Activated CD4-positive, alpha-beta T cell treated with anti-CD3 and anti-CD28 coated beads for 1 hour (primary cell): ENCODE measurements around the gene ANTXR1.

ENCODE experiments used
- DNase-seq: peaks from one replicate; pipeline ENCODE4 v3.0.0-alpha.2; 2020

ANTXR1 gene

GRCh38 chr2:69075486-69075885 lies 62.5 kb downstream of the ANTXR1 start:
- no peak for DNase-seq

- DNase-seq, result no peak
These were observed 63.6 kb downstream of the ANTXR1 start for GRCh38 chr2:69076601-69077000.

- no peak for DNase-seq
These were observed 64.4 kb downstream of the ANTXR1 start for GRCh38 chr2:69077252-69077950.

- DNase-seq, result no peak
These were observed 67.1 kb downstream of the ANTXR1 start for GRCh38 chr2:69080071-69080470.

GRCh38 chr2:69081001-69081580 lies 68.1 kb downstream of the ANTXR1 start:
- no peak for DNase-seq

- no peak for DNase-seq
These were observed 68.8 kb downstream of the ANTXR1 start for GRCh38 chr2:69081757-69082156.

- DNase-seq, result no peak
These were observed 69.5 kb downstream of the ANTXR1 start for GRCh38 chr2:69082430-69082997.

- no peak for DNase-seq
These were observed 70.3 kb downstream of the ANTXR1 start for GRCh38 chr2:69083235-69083748.

GRCh38 chr2:69084492-69084891 lies 71.5 kb downstream of the ANTXR1 start:
- DNase-seq, result no peak

- no peak for DNase-seq
These were observed 73.5 kb downstream of the ANTXR1 start for GRCh38 chr2:69086466-69086865.

- no peak for DNase-seq
These were observed 74.4 kb downstream of the ANTXR1 start for GRCh38 chr2:69087211-69087911.

- no peak for DNase-seq
These were observed 74.9 kb downstream of the ANTXR1 start for GRCh38 chr2:69087912-69088240.

GRCh38 chr2:69088466-69088865 lies 75.5 kb downstream of the ANTXR1 start:
- no peak for DNase-seq

GRCh38 chr2:69089266-69089665 lies 76.3 kb downstream of the ANTXR1 start:
- no peak for DNase-seq

GRCh38 chr2:69089998-69090397 lies 77.0 kb downstream of the ANTXR1 start:
- DNase-seq, result no peak

- DNase-seq, result no peak
These were observed 77.8 kb downstream of the ANTXR1 start for GRCh38 chr2:69090820-69091219.

- DNase-seq, result no peak
These were observed 79.9 kb downstream of the ANTXR1 start for GRCh38 chr2:69092857-69093256.

- DNase-seq, result no peak
These were observed 82.3 kb downstream of the ANTXR1 start for GRCh38 chr2:69095305-69095704.

- no peak for DNase-seq
These were observed 83.5 kb downstream of the ANTXR1 start for GRCh38 chr2:69096326-69097095.

GRCh38 chr2:69097148-69097610 lies 84.2 kb downstream of the ANTXR1 start:
- no peak for DNase-seq

- no peak for DNase-seq
These were observed 85.1 kb downstream of the ANTXR1 start for GRCh38 chr2:69097891-69098655.

GRCh38 chr2:69099541-69099940 lies 86.6 kb downstream of the ANTXR1 start:
- no peak for DNase-seq
